Activated effector memory CD4-positive, alpha-beta T cell treated with anti-CD3 and anti-CD28 coated beads, Interleukin-2, amount 50 U/mL, for 16 hours (primary cell): ENCODE data around the gene CHST15.
"Not testable (repeated sequence)": the region's sequence is repeated elsewhere in the genome, so short reads cannot be mapped to it uniquely, and the experiment has no call there.

Experiments
- DNase-seq: peaks from one replicate; pipeline ENCODE4 v3.0.0-alpha.2; 2020

Gene CHST15

DNA sequence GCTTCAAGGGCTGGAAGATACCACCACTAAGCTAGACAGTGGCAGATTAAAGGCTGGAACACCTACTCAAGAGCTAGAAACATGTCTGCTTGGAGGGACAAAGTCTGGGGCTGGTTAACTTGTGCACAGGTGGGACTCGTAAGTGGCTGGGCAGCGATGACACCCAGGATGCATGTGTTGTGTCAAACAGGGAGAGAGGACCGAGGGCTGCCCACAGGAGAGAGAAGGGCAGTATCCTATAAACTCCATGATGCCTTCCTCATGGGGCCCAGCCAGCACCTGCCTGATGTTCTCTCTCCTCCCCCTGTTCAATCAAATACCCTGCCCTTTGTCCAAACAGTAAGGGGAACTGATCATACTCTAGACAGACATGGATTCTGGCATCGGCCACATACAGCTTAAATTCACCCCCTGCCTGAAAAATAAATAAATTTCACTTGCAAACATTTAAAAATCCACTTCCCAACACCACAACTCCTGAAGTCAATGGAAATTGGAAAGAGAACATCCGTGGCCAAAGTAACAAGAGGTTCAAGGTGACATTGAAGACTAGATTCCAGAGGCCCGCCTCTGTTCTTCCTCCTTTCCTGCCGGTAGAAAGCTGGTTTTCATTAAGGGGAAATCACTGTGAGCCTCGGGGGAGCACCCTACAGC is 50.6 kb downstream of the CHST15 start:
- DNase-seq: no peak

DNA sequence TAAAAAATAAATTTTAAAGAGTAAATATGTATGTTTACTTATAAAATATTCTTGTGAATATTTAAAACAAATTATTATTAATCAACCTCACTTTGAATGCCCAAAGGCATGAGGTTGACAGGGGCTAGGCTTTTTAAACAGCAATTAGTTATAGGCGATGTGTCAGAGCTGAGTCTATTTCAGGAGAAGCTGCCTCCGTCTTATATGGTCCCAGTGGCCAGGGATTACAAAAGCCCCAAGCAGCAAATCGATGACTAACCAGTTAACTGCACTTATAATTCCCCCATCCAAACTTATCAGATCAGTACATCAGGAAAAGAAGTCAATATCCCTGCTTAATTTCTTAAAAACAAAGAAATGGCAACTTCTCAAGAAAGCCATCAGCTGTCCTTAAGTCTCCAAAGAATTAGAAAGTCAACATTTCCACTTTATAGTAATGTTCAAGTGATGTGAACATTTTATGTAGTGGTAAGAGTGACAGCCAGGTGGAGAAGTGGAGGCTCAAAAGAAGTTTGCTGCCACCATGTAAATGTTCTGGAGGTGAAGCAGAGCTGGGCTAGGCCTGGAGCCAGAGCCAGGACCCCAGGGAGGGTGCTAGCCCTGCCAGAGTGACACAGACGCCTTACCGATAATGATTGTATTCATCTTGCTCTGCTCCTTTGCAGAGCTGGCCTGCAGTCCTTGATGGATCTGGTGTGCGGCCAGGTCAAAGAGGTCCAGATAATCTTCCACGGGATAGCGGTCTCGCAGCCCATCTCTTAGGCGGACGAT is 51.5 kb downstream of the CHST15 start:
- no peak for DNase-seq

DNA sequence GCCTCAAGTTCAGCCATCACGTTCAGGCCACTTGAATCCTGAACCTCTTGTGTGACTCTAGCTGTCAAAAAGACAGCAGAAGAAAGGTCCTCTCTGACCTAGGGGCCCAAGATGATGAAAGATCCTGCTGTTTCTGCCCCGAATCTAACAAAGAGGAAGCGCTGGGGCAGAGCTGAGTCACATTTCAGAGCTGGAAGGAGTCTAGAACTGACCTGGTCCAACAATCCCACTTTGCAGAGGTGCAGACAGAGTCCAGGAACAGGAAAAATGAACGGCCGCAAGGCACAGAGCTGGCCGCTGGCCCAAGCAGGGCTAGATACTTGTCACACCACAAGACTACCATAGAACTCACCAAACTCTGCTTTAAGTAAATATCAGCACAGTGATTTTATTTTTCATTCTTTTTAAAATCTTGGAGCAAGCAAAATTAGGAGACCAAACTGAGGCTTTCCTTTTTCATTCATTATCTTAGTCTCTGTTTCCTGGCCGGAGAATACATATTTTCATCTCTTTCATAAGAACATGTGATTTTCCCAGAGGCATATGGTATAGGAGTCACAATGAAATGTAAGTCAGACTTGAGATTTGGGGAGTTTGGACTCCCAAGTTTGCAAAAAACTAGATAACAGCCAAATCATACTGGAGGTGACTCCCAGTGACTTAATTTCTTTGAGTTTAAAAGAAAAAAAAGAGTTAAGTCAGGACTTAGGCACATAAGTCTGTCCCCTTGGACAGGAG is 52.8 kb downstream of the CHST15 start:
- DNase-seq: no peak

DNA sequence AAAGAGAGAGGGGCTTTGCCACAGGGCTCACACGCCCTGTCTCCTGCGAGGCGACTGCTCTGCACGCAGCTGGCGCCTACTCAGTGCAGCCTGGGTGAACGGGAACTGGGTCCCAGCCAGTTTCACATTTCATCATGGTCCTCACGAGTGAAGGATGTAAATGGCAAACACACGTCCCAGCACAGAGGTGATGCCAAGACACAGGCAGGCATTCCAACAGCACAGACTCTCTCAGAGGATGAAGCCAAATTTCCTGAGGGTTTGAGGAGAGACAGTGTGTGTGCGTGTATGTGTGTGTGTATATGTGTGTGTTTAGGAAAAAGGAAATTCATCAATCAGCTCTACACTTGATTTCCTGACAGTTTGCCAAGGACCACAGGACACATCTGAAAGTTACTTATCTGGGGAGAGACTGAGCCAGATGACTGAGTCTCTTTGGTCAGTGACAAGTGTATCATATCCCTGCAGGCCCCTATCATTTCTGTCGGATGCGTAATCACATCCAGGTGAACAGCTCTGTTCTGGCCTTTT is 53.9 kb downstream of the CHST15 start:
- no peak for DNase-seq

DNA sequence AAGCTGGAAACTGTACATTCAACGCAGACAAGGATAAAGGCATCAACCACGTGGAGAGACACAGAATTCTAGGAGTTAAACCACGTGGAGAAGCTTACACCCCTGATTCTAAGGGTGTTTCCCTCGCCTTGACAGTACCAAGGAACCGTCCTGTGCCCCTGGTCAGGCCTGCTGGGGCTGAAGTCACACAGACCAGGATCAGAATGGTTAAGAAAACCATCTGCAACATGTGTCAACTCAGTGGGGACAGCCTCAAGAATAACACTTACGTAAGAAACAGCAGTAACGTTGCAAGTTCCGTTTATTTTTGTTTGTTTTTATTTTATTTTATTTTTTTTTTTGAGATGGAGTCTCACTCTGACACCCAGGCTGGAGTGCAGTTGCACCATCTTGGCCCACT is 55.6 kb downstream of the CHST15 start:
- DNase-seq: no peak

DNA sequence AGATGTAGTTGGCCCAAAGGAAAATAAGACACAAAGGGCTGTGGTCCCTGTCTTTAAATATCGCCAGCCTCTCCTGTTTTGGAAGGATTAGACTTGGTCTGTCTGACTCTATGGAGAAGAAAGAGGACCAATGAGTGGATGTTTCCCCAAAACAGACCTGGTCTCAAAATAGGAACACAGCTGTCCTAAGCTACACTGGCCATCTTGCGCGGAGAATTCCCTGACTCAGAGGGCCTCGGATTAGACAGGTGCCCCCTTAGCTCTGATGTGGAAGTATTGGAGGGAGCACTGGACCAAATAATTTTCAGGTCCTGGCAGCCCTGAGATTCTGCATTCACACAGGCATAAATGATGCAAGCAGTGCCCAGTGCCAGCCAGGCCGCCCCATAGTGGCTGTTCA is 56.1 kb downstream of the CHST15 start:
- no peak for DNase-seq

DNA sequence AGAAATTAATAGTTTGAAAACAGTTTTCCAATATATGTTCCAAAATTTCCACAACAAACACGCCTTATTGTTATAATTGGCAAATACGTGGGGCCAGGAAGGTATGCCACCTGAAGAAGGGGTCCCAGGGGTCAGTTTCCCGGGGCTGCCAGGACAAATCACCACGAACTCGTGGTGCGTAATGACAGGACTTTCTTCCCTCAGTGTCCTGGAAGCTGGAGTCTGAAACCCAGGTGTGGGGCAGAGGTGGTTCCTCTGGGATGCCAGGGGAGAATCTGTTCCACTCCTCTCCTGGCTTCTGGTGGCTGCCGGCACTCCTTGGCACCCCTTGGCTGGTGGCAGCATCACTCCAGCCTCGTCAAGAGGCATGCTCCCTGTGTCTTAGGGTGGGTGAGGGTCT is 56.7 kb downstream of the CHST15 start:
- DNase-seq: no peak

DNA sequence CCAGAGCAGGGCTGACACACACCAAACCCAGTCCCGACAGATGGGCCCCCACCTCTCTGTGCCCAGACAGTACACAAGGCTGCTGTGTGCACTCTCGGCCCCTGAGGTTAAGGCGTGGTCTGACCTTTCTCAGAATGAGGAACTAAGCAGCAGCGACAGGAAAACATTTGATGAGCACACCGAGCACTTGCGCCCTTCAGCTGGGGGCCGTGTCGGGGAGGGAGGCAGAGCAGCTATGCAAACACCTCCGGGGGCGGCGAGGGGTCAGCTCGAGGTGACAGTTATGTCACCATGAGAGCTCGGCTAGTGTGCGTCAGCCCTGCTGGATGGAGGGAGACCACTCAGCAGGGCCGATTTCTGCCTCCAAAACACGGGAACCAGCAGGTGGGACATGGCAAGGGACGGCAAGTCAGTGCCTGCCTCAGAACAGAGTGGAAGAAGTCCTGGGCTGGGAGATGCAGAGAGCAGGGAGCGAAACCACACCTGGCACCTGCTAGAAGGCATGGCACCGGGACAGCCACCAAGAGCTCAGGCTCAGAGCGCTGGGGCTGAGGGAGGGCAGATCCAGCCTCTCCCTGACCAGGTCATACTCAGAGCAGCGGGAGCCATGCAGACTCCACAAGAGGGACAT is 57.4 kb downstream of the CHST15 start:
- no peak for DNase-seq

DNA sequence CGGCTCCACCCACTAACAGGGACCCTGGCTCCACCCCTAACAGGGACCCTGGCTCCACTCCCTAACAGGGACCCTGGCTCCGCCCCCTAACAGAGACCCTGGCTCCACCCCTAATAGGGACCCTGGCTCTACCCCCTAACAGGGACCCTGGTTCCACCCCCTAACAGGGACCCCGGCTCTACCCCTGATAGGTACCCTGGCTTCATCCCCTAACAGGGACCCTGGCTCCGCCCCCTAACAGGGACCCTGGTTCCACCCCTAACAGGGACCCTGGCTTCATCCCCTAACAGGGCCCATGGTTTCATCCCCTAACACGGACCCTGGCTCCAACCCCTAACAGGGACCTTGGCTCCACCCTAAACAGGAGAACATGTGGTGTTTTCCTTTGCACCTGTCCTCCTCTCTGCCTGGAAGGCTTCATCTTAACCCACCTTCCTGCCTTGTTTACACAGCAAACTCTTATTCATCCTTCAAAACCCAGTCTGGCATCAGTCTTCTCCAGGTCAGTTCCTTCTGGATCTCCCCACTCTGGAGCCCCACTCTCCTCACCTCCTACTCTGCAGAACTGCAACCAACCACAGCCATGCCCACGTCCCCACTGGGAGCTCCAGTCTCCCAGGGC is 58.0 kb downstream of the CHST15 start:
- no peak for DNase-seq

DNA sequence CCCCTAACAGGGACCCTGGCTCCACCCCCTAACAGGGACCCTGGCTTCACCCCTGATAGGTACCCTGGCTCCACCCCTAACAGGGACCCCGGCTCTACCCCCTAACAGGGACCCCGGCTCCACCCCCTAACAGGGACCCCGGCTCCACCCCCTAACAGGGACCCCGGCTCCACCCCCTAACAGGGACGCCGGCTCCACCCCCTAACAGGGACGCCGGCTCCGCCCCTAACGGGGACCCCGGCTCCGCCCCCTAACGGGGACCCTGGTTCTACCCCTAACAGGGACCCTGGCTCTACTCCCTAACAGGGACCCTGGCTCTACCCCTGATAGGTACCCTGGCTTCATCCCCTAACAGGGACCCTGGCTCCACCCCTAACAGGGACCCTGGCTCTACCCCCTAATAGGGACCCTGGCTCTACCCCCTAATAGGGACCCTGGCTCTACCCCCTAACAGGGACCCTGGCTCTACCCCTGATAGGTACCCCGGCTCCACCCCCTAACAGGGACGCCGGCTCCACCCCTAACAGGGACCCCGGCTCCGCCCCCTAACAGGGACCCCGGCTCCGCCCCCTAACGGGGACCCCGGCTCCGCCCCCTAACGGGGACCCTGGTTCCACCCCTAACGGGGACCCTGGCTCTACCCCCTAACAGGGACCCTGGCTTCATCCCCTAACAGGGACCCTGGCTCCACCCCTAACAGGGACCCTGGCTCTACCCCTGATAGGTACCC is 58.7 kb downstream of the CHST15 start:
- DNase-seq: not testable (repeated sequence)

DNA sequence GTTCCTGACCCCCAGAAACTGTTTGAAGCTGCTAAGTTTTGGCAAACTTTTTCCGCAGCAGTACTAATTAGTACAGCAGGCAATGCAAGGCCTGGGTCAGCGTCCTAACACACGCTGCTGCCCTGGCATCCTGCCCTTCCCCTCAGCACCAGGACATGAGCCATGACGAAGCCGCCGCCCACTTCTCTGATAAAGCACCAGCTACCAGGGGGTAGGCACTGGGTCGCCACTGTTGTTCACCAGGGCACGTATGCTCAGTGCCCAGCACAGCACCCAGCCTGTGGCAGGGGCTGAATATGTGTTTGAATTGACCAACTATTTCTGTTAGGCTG is 59.5 kb downstream of the CHST15 start:
- no peak for DNase-seq

DNA sequence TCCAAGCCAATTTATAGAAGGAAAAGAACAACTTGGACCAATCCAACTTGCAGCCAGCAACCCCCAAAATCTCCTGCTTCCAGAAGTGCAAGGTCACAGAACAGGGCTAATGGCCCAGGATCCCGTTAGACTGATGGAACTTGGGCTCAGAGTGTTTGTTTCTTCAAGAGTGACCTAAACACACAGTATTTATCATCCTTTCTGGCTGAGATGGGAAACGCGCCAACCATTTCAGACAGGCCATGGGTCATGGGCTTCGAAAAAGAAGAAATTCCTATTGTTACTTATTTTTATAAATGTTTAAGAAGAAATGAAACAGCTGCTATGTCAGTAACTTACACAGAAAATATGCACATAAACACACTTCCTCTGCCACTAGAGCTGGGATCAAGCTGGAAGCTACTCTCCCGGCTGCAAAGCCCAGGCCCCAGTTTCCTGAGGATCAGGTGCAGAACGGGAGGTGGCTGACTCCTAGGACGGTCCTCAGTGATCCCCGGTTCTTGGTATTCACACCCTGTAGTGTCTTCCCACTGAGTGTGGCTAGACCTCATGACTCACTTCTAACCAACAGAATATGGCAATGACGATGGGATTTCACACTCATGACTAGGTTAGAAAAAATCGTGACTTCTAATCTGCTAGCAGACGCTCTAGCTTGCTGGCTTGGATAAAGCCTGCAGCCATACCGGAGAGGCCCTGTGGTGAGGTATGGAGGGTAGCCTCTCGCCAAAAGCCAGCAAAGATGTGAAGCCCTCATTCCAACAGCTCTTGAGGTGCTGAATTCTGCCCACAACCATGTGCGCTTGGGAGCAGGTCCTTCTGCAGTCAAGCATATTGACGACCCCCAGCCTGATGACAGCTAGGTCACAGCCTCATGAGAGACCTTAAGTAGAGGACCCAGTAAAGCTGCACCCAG is 60.2 kb downstream of the CHST15 start:
- DNase-seq: no peak

DNA sequence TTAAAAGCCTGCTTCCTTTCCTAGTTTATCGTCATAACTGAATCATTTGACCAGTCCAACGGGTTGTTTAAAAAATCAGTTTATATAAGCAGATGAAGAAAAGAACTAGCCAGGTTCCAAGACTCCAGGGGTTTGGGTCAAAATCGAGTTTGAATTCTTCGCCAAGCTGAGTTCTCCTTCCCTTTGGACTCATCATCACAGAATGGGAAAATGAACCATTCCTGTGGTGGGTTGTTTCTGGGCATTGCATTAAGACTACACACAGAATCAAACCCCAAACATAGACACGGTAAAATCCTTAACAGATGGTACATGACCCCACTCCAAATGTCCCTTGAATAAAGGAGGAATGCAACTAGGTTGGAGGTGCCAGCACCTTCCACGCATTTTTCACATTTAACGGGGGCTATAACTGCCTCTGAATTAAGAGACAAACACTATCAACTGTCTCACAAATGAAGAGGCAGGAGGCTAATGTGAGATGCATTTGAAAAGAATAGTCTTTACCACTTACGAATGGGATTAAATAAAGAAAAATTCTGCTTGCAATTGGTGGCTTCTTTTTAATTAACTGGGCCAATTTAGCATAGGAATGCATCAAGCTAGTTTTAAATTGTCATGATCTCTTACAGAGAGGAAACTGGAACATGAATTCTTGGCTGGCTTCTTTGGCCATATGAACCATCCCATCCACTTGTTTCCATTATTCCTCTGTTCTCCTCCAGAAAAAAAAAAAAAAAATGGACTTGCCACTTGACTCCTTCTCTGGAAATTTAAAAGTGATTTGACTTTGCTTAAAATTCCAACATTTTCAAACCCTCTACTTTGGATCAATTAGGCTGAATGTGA is 61.1 kb downstream of the CHST15 start:
- no peak for DNase-seq

DNA sequence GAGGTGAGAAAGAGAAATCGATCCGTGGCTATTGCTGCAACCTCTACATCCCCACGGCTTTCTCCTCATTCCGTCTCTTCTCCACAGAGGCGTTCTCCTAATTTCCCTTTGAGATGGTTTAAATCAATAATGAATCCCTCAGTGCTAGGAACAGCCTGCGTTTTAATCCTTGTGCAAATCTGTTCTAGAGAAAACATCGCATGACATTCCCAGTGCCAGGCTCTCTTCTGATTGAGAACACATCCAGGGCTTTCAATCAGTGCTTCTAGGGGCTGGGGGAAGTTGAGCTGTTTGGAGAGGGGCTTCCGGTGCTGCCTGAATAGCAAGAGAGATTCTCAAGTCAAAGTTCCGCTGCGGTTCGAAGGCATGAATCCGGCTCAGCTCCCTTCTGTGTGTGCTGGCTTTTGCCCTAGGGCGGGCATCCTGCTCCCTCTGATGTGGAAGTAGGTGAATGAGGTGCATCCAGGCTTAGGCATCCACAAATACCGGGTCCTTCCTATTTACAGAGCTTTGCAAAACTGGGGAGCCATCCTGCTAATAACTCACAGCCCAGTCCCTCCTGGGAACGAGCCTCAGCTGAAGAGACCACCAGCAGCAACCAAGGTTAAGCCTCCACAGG is 62.8 kb downstream of the CHST15 start:
- no peak for DNase-seq

DNA sequence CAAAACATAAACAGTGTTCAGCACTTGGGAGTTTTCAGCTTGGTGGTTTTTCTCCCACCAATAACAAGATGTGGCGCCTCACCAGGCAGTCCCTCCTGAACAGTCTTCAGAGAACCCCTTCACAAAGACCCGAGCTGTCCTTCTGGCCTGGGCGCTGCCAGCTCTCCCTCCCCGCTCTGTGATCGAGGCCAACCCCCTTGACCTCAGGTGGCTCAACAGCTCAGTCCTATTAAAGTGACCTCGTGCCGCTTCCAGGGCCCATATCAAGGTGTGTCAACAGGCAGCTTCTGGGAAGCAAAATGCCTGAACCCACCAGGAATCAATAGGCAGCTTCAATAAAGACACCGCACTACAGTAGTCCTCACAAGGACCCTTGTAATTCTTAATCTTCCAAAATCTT is 63.3 kb downstream of the CHST15 start:
- DNase-seq: no peak

DNA sequence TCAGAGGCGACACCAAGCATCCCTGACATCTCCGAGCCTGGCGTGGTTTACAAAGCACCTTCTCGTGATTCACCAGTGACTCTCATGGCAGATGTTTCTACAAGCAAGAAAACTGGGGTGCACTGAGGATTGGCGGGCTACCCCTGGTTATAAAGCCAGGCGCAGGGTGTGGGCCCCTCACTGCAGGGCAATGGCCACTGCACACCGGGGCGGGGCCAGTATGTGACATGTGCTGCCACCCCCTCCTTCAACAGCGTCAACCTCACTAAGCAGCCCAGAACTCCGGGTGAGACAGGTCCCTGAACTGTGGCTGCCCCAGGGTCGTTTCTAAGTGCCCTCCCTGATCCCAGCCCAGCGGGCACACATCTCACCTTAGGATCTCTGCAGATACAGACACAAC is 63.8 kb downstream of the CHST15 start:
- no peak for DNase-seq

DNA sequence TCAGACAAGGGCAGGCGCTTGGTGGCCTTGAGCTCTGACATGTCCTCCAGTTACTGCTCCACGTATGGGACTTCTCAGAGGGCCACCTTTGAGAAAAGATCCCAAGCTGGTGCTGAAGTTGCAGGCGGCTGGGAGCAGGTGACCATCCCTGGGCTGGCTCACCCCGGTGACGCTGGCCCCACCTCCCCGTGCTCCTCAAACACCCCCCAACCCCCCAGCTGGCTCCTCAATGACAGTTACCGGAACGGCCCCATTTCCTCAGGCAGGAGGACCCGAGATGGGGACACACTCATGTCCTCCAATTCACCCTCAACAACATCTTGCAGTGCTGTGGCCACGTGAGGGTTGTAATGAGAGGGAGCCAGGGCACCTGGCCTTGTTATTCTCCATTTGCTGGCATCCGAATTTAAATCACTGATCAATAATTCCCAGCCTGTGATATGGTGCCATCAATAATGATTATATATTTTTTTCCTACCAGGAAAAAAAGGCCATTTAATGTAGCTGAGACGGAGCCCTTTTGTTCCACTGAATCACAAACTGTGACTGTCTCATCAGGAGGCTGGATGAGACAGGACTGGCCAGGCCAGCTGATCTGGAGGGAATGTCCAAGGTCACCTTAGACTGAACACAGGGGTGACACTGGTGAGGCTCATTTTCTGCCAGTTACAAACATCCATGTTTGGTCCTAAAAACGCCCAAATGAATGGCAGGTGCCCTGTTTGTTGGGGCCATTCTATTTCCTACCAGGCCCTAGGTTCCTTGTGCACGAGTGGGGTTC is 64.5 kb downstream of the CHST15 start:
- DNase-seq: no peak

DNA sequence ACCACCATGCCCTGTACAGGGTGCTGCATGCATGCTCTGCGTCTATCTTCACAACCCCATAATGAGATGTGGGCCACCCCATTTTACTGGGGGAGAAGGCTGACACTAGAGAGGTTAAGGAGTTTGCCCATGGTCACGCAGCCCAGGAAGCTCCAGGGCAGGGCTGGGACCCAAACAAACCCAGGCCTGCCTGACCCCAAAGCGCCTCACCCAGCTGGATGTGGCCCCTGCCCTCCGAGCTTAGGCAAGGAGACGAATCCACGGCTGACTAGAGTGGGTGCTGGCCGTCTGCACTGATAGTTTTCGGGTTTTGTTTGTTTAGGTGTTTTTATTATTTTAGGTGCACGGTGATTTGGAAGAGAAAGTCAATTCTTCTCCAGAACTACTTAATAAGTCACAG is 65.7 kb downstream of the CHST15 start:
- DNase-seq: no peak
